Activated gamma-delta T cell treated with anti-CD3 and anti-CD28 coated beads, Interleukin-2, amount 50 U/mL, for 16 hours (primary cell): ENCODE results near the gene SELENOT.
"Not testable (repeated sequence)": the region's sequence is repeated elsewhere in the genome, so short reads cannot be mapped to it uniquely, and the experiment has no call there.

Experiments used
- DNase-seq: peaks from one replicate; pipeline ENCODE4 v3.0.0-alpha.2; 2020; ENCODE audit warnings: low read depth

SELENOT gene

GRCh38 chr3:150603153-150603979, at the start of gene SELENOT:
Gene SELENOT (plus strand): TSS chr3:150603321. CDS start chr3:150603363, 42 bp downstream.
- DNase-seq: peak; percentile 88

- no peak for DNase-seq
These were observed 47.2 kb upstream of the SELENOT start for GRCh38 chr3:150555859-150556436.

- DNase-seq: no peak
These were observed 46.3 kb upstream of the SELENOT start for GRCh38 chr3:150556792-150557191.

GRCh38 chr3:150557725-150558124, 45.4 kb upstream of the SELENOT start:
- DNase-seq: no peak

- no peak for DNase-seq
These were observed 38.9 kb upstream of the SELENOT start for GRCh38 chr3:150564243-150564642.

- no peak for DNase-seq
These were observed 35.8 kb upstream of the SELENOT start for GRCh38 chr3:150567328-150567727.

- no peak for DNase-seq
These were observed 25.3 kb upstream of the SELENOT start for GRCh38 chr3:150577855-150578254.

GRCh38 chr3:150581174-150581573, 21.9 kb upstream of the SELENOT start:
- DNase-seq: no peak

GRCh38 chr3:150582620-150583019, 20.5 kb upstream of the SELENOT start:
- no peak for DNase-seq

- DNase-seq: no peak
These were observed 20.1 kb upstream of the SELENOT start for GRCh38 chr3:150583028-150583427.

- no peak for DNase-seq
These were observed 14.9 kb upstream of the SELENOT start for GRCh38 chr3:150588027-150588830.

- DNase-seq: no peak
These were observed 13.4 kb upstream of the SELENOT start for GRCh38 chr3:150589759-150590158.

- DNase-seq: no peak
These were observed 9.0 kb upstream of the SELENOT start for GRCh38 chr3:150594150-150594549.

GRCh38 chr3:150597646-150598045, 5.5 kb upstream of the SELENOT start:
- DNase-seq: no peak

- no peak for DNase-seq
These were observed 3.4 kb upstream of the SELENOT start for GRCh38 chr3:150599611-150600297.

- DNase-seq: not testable (repeated sequence)
These were observed 2.2 kb upstream of the SELENOT start for GRCh38 chr3:150600647-150601530.

GRCh38 chr3:150602426-150603152, 532 bp upstream of the SELENOT start:
- no peak for DNase-seq

GRCh38 chr3:150603980-150604319, 829 bp downstream of the SELENOT start:
- DNase-seq: no peak

- no peak for DNase-seq
These were observed 3.0 kb downstream of the SELENOT start for GRCh38 chr3:150605998-150606641.
